Measurements from ENCODE around the gene CHD5. TPM values are rescaled to one million over a fixed set of nuclear protein-coding genes. Genes with fewer than 3 reads are reported as not detected.
A peak's percentile ranks its signal among the peaks of the same experiment; 100 is the strongest.

CHD5 gene
- total RNA-seq, 4 donors from 2014 or later = 0.38 to 0.62 TPM; not detected in 2

DNA sequence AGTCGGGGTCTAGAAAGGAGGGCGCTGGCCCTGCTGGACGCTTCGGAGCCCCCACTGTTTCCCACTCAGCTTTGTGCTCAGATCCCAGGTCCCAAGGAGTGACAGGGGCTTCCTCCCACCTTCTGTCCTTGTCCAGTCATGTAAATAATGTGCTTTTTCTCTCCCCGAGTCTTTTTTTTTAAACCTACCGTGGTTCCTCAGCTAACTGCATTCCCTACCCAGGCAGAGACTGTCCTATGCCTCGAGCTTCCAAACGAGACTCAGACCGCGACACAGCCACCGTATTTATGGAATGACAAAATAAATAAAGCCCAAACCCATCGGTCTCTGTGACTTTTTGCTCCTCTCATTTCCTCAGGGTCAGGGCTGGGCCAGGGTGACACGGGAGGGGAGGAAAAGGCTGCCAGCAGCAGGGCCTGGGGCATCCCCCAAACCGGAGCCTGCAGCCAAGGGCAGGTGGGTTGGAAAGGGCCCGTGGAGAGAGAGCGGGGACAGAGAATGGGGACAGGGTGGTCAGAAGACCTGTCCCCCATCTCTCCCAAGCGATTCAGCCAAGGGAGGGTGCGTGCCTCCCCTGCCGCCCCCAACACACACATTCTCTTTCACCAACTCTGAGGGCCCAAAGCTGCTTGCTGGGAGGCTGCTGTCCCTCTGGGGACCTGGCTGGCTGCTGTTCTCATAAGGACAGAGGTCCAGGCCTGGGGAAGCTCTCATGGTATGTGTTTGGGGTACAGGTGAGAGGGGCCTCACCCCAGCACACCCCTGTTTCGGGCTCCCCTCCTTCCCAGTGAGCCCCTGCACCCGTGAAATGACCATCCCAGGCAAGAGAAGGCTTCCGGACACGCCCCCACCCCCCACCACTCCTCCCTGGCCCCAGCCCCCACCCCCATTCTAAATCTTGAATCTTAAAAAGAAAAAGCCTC lies 79.0 kb downstream of the CHD5 start:
- no peaks in the 10 kb centered on the region for H3K9me3 ChIP-seq
- H3K27ac ChIP-seq = no peak overlapping the region
- peaks cover 0 to 3% (median 0%) of the 10 kb centered on the region in 3 donors for H3K4me1 ChIP-seq
- peaks cover 0 to 59% (median 0%) of the 10 kb centered on the region in 4 donors for H3K27me3 ChIP-seq
- no peak overlapping the region for H3K4me3 ChIP-seq
- intact Hi-C loops (cut with DNase I) = no loop called here
- 38 to 58% methylated on average over 14 to 16 of the region's 23 CpGs for WGBS, 2 donors
- no peaks in the 10 kb centered on the region for H3K36me3 ChIP-seq
- DNase-seq = no peak
- no peak for TF ChIP-seq POLR2A (IDR thresholded peaks at IDR 0.05)
- TF ChIP-seq, protein P1, sequence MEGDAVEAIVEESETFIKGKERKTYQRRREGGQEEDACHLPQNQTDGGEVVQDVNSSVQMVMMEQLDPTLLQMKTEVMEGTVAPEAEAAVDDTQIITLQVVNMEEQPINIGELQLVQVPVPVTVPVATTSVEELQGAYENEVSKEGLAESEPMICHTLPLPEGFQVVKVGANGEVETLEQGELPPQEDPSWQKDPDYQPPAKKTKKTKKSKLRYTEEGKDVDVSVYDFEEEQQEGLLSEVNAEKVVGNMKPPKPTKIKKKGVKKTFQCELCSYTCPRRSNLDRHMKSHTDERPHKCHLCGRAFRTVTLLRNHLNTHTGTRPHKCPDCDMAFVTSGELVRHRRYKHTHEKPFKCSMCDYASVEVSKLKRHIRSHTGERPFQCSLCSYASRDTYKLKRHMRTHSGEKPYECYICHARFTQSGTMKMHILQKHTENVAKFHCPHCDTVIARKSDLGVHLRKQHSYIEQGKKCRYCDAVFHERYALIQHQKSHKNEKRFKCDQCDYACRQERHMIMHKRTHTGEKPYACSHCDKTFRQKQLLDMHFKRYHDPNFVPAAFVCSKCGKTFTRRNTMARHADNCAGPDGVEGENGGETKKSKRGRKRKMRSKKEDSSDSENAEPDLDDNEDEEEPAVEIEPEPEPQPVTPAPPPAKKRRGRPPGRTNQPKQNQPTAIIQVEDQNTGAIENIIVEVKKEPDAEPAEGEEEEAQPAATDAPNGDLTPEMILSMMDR (IDR thresholded peaks at IDR 0.05) = no peak

DNA sequence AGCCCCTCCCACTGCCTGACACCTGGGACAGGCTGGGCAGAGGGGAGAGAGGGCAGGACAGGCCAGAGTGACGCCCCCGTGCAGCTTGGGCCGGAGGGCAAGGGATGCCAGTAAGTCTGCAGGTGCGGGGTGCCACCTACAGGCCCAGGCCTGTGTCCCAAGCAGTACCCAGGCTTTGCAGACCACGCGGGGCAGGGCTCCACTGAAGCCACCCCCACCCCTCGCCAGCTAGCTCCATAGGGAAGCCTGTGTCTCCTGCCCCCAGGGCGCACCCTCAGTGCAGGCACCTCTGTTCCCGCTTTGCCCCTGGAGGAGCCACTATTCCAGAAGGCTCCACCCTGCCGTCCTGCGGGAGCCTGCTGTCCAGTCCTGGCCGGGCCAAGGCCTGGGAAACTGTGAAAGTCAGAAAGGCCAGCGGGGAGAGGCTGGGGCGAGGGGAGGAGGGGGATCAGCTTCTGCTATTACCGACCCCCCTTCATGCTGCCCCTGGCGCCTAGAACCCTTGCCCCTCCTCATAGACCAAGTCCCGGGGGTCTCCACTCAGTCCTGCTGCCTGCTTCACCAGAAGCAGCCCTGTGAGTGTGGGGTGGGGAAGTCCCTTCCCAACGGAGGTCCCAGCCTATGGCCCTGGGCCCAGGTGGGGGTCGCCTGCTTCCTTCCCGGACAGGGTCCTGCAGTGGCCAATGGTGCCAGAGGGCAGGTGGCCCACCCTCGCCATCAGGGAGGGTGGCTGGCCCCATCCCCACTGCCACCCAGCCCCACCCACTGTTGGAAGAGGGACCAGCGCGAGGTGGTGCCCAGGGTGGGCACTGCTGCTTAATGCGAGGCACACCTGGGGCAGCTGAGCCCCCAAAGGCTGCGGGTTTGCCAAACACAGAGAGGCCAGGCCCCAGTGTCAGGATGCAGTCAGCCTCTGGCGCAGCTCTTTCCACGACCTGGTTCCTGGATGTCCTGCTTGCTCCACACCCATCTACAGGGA lies 80.0 kb downstream of the CHD5 start:
- intact Hi-C loops (cut with DNase I) = no loop called here
- DNase-seq = no peak
- Histone ChIP-seq H3K27ac (no peak overlapping the region), H3K27me3 (peaks cover 0 to 49% (median 0%) of the 10 kb centered on the region in 4 donors), H3K4me1 (peaks cover 0 to 3% (median 0%) of the 10 kb centered on the region in 3 donors), H3K9me3 (no peaks in the 10 kb centered on the region), H3K4me3 (no peak overlapping the region), H3K36me3 (no peaks in the 10 kb centered on the region)
- TF ChIP-seq POLR2A (IDR thresholded peaks at IDR 0.05) = no peak
- TF ChIP-seq, protein P1 (IDR thresholded peaks at IDR 0.05) = peak in 1 of 6 experiments; percentile 30
- no CpG with 5 or more reads among the region's 27 CpGs for WGBS, 2 donors

DNA sequence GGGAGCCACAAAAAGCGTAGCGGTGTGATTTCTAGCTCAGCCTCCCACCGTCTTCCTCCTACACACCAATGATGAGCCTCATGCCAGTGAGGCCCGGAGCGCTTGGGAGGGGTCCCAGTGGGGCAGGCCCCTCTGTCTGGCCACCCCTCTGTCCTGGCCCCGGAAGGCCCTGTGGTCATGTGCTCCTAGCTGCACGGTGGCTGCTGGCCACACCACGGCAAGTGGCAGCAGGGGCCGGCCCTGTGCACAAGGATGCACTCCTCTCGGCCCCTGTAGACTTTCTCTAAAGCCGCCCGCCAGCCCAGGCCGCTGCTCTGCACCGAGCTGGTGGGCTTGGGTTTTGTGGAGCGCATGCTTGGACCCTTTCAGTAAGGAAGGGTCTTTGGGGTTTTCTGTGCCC lies 80.8 kb downstream of the CHD5 start:
- Histone ChIP-seq H3K36me3 (no peaks in the 10 kb centered on the region), H3K4me3 (no peak overlapping the region), H3K9me3 (no peaks in the 10 kb centered on the region), H3K4me1 (peaks cover 0 to 3% (median 0%) of the 10 kb centered on the region in 3 donors), H3K27ac (no peak overlapping the region), H3K27me3 (peaks cover 0 to 42% (median 0%) of the 10 kb centered on the region in 4 donors)
- WGBS, 2 donors = 92% methylated on average over 4 of the region's 15 CpGs; no CpG with 5 or more reads in 1 of the 2 donors
- DNase-seq = no peak
- intact Hi-C loops (cut with DNase I) = no loop called here
- TF ChIP-seq POLR2A (IDR thresholded peaks at IDR 0.05) = no peak
- TF ChIP-seq, protein P1 (IDR thresholded peaks at IDR 0.05) = no peak

DNA sequence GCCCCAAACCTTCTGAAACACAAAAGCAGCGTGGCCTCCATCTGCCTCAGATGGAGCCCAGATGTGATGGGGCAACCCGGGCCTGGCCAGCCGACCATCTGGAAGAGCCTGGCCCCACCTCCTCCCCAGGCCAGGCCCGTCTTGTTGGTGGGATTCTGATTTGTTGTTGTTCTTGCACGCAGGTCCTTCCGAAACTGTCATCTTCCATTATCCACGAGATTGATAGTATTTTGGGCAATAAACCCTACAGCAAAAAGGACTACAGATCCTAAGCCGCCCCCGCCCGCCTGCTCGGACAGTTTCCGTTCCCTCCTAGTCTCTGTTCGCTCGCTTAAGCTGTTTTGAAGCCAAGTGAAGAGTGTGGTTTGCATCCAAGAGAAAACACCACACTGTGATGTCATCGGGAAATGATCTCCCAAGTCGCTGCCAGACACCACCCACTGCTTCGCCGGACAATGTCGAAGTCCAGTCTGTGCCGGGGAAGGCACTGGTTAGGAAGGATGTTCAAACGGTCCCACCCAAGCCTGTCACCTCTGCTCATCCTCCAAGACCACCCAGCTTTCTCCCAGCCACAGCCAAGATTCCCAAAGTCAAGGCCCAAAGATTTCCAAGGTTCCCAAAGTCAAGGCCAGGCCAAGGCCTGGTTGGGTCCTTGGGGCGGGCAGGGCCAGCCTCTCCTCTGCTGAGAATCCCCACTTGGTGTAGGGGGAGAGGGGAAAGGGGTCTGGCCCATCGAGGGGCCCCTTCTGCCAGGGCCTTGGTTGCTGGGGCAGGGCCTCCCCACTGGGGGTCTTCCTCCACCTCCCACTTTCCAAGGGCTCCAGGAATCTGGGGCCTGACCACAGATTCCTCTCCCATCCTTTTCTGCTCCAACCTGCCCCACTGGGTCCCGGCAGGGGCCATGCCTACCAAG lies 81.6 kb downstream of the CHD5 start:
- TF ChIP-seq, protein P1 (IDR thresholded peaks at IDR 0.05) = no peak
- no peak for TF ChIP-seq POLR2A (IDR thresholded peaks at IDR 0.05)
- DNase-seq = no peak

More for the DNA sequence above, 81.6 kb downstream of the CHD5 start:
- intact Hi-C loops (cut with DNase I) = no loop called here
- no peak overlapping the region for H3K4me3 ChIP-seq
- WGBS, 2 donors = 78 to 82% methylated on average over 17 to 19 of the region's 24 CpGs
- H3K27ac ChIP-seq = peak overlapping the region in 1 of 4 donors; percentile 36
- H3K36me3 ChIP-seq = no peaks in the 10 kb centered on the region
- peaks cover 0 to 34% (median 0%) of the 10 kb centered on the region in 4 donors for H3K27me3 ChIP-seq
- H3K4me1 ChIP-seq = peaks cover 0 to 3% (median 0%) of the 10 kb centered on the region in 3 donors
- no peaks in the 10 kb centered on the region for H3K9me3 ChIP-seq

All from esophagus squamous epithelium (tissue), 5 donors.